Caki2 (cell line): ENCODE results near the gene C5orf22. TPM values are rescaled to one million over a fixed set of nuclear protein-coding genes. Genes with fewer than 3 reads are reported as not detected.

ENCODE experiments used
- DNase-seq: peaks from one replicate; pipeline ENCODE4 v3.0.0-alpha.2; 2015; ENCODE audit warnings: low read depth
- in situ Hi-C: cut with HindIII; loops from 2 replicates; pipeline ENCODE4 v1.10.0; 2016; ENCODE audit warnings: low sequenced_read_pairs, low pct_unique_long_range_greater_than_20kb, mixed read lengths
- total RNA-seq: library from RNA; depleted of rRNA; stranded (reverse); fragments of >200 nt; shearing (Covaris generic); gene quantifications from 2 replicates; pipeline ENCODE4 v1.2.3, GENCODE V29; 2014; ENCODE audit warnings: low replicate concordance; rRNA removed

Gene C5orf22
- total RNA-seq: 0.64 and 2.2 TPM in 2 replicates

DNA sequence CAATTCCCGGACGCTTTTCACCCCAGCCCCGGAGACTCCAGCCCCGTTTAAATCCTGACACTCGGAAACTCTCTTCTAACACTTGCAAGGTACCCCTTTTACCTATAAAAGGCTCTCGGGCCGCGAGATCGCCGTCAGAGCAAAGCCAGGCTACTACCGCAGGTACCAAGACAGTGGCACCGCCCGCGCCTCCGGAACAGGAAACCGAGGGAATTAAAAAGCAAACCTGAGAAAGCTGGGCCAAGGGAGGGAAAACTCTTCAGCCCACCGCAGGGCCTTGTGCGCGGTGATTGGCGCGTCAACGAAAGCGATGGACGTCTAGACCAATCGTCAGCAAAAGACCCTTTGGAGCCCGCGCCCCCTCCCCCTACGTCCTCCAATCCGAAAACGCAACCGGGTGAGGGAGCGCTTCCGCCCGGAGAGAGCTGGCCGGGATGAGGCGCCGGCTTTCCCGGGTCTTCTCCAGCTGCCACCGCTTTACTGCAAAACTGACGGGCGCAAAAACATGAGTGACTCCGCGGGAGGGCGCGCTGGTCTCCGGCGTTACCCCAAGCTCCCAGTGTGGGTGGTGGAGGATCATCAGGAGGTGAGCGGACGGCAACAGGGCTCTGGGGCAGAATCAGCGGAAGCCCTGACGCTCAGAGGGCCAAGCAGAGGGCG is at the start of gene C5orf22, which contains the start of gene DROSHA:
Gene C5orf22 (plus strand): TSS at position 414 of the 660 bp plus-strand sequence. CDS start 92 bp downstream, at position 506.
Gene DROSHA (minus strand): TSS at position 206 of the 660 bp plus-strand sequence. CDS start 3,034 bp downstream, outside the sequence.
- in situ Hi-C loops: no loop called here

DNA sequence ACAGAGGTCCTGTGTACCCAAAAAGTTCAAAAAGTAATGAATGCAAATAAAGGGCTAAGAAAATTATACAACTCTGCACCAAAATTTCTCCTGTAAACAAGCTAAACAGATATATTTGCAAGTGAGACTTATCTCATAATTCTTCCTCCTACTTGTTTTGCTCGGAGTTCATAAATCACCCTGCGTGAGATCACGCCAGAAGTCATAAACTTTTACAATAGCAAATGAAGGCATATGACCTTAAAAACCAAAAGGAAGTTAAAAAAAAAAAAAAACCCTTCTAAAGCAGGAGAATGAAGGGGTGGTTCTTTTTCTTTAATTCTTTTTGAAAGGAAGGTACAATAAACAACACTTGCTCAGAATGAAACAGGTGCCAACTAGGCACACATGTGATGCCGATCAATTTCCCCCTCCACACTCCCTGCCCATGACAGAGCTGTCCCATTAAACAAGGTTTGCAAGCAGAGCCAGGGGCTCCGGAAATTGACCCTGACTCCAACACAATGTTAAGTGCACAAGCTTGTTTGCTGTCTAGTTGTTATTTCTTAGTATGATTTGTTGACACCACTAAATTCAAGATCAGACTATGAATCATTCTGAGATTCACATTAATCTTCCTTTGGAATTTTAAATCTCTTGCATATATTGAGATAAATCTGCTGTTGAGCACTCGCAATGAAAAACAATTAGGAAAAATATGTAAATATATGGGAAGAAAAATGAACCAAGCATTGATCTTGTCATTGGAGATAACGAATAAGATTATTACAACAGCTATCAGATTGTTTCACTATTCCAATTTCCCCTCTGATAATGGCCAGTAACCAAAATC is 46.5 kb upstream of the C5orf22 start:
- in situ Hi-C loops: no loop called here
- DNase-seq: no peak

More for the DNA sequence above, at the start of gene C5orf22, which contains the start of gene DROSHA:
- DNase-seq: peak; percentile 95

DNA sequence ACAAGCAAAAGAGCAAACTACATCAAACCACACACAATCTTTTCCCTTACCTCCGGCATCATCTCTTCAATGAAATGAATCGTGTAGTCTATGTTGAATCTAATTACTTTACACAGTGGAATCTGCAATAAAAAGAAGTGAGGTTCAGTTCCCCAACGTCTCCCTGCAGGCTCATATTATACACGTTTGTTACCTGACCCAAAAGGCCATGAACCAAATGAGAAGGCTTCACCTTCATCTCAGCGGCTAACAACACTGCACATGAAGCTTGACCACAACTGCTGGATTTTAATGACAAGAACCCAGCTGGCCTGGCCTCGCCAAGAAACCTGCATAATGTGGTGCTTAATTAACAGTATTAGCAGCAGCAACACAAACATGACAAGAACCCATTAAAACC is 45.7 kb upstream of the C5orf22 start:
- in situ Hi-C loops: no loop called here
- no peak for DNase-seq

DNA sequence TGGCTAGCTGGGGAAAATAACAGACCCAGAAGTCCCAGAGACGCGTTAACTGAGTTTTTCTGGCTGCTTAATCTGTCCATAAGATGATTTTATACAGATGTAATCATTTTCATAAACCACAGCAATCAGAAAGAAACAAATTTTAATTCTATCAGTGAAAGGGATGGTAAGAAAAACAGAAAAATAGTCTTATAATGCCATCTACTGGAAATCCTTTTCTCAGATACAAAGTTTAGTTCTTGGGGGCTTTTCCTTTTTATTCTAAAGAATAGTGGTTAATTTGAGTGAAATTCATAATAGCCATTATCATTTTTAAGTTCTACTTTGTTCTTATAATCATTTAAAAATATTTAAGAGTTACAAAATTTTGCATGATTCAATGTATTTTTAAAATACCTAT is 44.6 kb upstream of the C5orf22 start:
- in situ Hi-C loops: no loop called here
- no peak for DNase-seq

DNA sequence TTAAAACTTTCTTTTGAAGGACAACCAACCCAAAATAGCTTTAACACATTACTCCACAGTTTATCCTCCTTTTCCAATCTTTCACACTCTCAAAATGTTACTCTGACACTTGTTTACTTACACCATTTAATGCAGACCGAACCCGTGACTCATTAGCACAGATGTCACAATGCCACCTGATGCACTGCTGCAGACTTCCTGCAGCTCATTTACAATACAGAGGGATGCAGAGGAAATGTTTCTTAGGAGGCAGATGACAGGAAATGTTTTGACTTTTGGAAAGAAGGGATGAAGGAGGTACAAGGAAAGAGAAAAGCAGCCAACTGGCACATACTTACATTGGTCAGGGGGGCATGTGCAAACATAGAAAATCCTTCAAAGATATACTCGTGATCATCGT is 39.2 kb upstream of the C5orf22 start:
- in situ Hi-C loops: no loop called here
- DNase-seq: no peak

DNA sequence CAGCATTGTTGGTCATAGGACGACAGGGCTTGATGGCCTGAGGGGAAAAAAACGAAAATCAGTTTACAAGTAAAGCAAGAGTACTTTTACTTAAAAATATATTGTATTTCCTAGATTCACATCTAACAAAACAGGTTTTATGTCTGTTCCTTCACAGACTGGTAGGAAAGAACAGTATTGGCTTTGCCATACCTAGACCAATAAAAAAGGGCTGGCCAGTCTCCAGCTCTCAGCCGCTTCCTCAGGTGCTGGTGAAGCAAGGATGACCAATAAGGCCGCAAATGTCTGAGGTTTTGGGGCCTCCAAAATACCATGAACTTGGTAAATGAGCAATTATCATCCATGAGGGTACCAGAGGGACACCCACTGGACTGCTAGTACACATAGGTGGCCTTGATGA is 36.8 kb upstream of the C5orf22 start:
- in situ Hi-C loops: no loop called here
- no peak for DNase-seq

DNA sequence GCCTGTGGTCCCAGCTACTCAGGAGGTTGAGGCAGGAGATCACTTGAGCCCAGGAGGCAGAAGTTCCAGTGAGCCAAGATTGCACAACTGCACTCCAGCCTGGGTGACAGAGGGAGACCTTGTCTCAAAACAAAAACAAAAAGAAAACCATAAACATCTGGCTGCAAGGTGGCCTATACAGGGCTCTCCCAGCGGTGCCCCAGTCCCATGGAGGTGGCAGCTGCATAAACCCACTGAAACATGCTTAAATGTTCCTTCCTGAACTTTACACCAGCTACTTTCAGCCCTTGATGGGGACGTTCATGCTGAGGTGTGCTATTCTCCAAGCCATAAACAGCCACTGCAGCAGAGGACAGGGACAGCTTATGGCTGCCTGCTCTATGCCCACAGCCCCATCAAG is 35.8 kb upstream of the C5orf22 start:
- in situ Hi-C loops: no loop called here
- DNase-seq: no peak

DNA sequence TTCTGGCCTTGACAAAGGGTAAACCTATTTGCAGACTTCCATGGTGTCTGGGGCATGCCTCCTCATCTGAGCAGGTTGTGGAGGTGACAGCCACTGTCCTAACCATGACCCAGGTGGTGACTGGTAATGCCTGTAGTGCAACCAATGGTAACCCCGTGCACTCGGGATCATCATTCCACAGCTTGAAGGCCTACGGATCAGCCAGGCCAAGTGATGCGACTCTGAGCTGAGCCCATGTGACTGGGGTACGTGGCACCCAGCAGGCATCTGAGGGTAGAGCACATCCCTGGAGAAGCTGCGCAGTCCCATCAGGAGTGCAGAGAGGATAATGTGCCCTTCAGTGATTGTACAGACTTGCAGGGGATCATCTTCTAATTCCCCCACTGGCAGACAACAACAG is 35.2 kb upstream of the C5orf22 start:
- in situ Hi-C loops: no loop called here

DNA sequence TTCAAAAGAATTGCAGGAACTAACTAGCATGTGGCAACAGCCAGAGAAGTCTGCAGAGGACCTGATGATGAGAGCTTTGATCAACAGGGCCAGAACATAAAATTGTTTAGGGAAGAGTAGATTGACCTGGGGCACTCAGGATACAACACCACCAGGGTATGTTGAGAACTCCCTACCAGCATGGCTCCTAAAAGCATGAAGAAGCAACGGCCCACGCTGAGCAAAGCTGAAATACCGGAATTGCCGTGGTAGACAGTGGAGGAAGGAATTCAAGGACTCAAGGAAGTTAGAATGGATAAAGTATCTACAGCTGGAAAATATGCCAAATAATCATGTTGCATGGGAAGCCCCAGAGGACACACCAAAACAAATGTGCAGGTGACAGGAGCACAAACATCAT is 31.8 kb upstream of the C5orf22 start:
- in situ Hi-C loops: no loop called here
- no peak for DNase-seq

More for the DNA sequence above, 35.2 kb upstream of the C5orf22 start:
- DNase-seq: no peak

DNA sequence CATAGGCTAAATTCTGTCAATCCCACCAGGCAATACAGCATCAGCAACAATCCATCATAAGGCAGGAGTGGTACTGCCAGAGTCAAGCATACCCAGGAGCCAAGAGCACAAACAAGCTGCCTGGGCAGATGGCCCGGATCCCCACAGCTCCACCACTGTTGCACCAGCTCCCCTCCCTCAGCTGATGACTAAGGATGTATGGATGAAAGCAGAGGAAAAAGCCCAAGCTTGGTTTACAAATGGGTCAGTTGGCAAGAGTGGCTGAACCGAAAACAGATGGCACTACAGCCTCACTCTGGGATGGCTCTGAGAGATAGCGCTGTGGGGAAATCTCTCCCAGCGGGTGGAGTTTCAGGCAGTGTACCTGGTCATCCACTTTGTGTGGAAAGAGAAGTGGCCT is 29.6 kb upstream of the C5orf22 start:
- in situ Hi-C loops: no loop called here
- DNase-seq: no peak

DNA sequence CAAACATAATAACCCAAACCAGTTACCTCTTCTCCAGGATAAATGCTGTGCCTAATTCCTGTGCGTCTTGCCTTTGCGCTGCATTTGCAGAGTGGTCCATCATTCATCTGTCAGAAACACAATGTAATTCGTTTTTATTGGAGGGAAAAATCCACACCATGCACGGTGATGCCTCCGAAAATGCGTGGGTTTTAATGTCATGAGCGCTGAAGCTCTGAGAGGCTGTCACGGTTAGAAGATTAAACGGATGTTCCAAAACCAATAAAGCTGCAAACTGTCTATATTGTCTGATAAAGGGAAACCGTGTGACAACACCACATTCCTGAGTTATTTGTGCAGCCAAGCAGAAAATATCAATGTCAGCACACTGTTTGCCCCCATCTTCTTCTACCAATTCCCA is 27.6 kb upstream of the C5orf22 start:
- in situ Hi-C loops: no loop called here
- DNase-seq: no peak

DNA sequence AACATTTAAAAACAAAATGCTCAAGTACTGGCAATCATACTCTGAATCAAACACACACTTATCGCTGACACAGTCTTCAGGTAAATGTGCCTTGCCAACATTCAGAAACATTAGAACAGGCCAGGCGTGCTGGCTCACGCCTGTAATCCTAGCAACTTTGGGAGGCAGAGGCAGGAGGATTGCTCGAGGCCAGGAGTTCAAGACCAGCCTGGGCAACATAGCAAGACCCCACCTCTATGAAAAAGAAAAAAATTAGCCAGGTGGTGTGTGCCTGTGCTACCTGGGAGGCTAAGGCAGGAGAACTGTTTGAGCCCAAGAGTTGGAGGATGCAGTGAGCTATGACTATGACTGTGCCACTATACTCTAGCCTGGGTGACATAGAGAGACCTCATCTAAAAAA is 20.8 kb upstream of the C5orf22 start:
- in situ Hi-C loops: no loop called here
- no peak for DNase-seq

DNA sequence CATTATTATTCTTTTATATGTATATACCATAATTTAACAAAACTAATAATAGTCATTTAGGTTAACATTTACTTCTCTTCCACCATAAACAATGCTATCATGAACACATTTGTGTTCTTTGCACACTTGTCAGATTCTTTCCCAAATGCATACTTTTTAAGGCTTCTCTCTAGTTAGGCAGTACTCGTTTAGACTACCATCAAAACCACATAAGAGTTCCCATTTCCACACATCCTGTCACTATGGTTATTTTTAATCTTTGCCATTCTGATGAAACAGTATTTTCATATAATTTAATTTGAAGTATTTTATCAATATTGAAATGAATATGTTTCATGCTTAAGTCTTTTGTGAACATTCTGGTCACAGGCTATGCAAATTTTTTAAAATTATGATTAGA is 15.3 kb upstream of the C5orf22 start:
- in situ Hi-C loops: no loop called here
- no peak for DNase-seq

DNA sequence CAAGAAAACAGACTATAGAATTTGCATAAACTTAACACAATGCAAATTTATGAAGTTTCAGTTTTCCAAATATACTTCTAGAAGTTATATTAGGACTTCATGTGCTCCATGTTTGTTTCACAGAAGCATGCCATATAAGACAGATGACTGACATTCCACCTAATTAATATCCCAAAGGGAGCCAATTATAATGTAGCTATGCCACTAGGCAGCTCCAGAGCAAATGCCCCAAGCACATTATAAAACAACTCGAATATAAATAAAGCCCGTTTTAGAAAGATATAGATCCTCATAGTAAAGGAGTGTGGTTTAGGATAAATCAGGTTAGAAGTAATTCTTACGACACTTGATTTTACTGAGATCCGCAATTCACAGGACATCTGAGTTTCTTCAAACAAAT is 9.1 kb upstream of the C5orf22 start:
- DNase-seq: no peak
- in situ Hi-C loops: no loop called here

DNA sequence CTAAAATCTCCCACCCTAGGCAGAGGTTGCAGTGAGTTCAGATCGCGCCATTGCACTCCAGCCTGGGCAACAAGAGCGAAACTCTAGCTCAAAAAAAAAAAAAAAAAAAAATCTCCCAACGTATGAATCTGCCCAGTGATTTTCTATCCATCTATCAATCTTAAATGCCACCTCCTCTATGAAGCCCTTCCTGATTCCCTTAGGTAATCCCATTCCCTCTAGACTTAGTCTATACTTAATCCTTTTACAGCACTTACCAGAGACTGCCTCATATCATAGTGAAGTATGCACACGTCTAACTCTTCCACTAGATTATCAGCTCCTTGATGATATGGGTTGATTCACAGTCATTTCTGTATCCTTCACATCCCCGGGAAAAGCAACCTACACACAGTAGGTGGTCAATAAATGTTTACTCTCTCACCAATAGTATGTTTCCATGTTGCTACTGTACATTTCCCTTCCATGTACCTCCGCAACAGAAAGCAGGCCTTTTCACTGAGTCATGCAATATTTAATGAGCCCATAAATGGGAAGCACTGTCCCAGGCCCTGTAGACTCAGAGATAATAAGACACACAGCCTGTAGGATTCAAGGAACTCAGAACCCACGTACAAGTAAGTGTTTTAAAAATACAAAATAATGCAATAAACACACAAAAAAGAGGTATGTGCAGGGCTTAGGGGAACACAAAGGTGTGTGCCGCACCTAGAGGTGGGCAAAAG is 1.4 kb upstream of the C5orf22 start:
- no peak for DNase-seq

DNA sequence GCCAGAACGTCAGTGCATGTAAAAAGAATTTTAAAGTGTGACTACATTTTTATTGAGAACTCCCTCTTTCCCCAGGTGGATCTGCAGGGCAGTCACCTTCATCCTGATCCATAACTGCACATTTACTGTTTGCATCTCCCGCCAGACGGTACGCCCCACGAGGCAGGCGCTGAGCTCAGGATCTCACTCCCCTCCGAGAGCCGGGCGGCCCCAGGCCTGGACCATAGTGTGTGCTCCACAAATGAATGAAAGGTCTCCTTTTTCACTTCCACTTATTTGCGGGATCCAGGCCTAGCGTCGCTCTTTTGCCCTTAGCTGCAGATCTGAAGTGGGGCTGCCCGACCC is 586 bp upstream of the C5orf22 start:
- in situ Hi-C loops: no loop called here
- DNase-seq: no peak

More for the DNA sequence above, 1.4 kb upstream of the C5orf22 start:
- in situ Hi-C loops: no loop called here

DNA sequence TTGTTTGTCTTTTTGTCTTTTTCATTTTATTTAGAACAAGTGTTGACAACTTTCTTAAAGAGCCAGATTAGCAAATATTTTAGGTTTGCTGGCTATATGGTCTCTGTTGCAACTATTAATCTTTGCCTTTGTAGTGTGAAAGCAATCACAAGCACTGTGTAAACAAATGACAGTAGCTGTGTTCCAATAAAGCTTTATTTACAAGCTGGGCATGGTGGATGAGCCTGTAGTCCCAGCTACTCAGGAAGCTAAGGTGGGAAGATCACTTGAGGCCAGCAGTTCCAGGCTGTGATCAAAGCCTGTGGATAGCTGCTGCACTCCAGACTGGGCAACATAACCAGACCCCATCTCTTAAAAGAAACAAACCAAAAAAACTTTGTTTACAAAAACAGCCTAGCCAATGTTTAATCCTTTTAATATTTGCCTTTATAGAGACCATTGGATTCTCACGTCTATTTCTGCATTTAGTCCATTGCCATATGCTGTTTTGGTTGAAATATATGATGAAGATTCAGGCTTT is 2.5 kb downstream of the C5orf22 start:
- no peak for DNase-seq
- in situ Hi-C loops: no loop called here

DNA sequence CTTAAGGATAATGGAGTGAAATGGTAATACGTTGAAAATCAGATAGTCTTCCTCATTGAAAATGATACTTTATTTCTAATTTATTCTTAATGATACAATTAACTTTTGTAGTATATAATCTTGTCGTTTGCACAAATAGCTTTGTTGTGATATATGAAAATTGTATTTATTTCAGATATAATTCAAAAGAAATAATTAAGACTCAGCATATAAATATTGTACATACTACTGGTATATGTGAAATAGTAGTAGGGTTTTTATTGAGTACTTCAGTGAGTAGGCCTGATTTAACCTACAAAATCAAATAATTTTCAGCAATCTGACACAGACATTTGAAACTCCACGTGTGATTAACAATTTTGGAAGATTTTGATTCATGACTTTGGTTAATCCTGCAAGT is 4.8 kb downstream of the C5orf22 start:
- in situ Hi-C loops: no loop called here
- DNase-seq: no peak

DNA sequence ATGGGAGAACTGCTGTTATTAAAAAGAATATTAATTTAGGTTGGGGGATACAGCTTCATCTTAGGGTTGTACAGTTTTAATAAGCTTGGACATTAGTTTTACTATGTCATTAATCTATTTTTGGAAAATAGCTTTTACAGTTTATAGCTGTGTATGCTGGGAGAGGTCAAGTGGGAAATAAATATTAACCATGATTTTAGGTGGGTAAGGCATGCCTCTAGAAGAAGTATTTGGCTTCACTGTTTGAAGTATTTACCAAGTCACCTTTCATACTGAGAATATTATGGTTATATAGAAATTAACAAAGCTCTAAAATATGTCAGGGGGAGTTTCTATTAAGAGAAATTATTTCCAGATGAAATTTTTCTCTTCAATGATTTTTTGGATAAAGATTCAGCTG is 5.2 kb downstream of the C5orf22 start:
- no peak for DNase-seq
- in situ Hi-C loops: no loop called here
